ENCODE results near the gene PVR. TPM values are rescaled to one million over a fixed set of nuclear protein-coding genes. Genes with fewer than 3 reads are reported as not detected.

PVR gene
- total and polyA plus RNA-seq, 2 of the 4 experiments (the other 2 are of a cell fraction) = 106 to 122 TPM

DNA sequence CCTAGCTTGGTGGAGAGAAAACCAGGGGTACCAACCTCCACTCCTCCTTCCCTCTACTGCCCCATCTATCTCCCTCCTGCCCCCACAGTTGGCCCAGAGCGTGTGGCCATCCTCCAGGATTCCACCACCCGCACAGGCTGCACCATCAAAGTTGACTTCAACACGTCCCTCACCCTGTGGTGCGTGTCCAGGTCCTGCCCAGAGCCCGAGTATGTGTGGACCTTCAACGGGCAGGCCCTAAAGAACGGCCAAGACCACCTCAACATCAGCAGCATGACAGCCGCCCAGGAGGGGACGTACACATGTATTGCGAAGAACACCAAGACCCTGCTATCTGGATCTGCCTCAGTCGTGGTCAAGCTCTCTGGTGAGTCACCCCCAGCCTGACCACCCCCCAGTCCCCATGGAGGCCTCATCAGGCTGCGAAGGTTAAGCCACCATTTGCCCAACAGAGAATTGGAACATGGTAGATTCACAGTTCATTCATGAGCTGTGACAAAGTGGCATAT, 61.8 kb downstream of the PVR start:
- Histone ChIP-seq H3K18ac (ENCODE audit: low read depth, low read length) (no peak overlapping the region), H3K27ac (ENCODE audit: insufficient read depth, low read length) (no peak overlapping the region), H2AK9ac (replicated peaks; ENCODE audit: low read depth, low read length, poor library complexity) (peak overlapping the region; percentile 28), H2BK120ac (ENCODE audit: low read depth, low read length) (no peak overlapping the region), H3K4me1 (ENCODE audit: control insufficient read depth, insufficient read depth, low read length) (no peaks in the 10 kb centered on the region), H3K23ac (ENCODE audit: low read depth, low read length) (no peak overlapping the region), H3K9me1 (ENCODE audit: insufficient read depth, low read length) (no peaks in the 10 kb centered on the region), H2AK5ac (ENCODE audit: low read depth, low read length) (no peak overlapping the region), H3K4ac (ENCODE audit: low read depth, low read length) (no peak overlapping the region), H3K4me3 (ENCODE audit: insufficient read depth, low read depth, low read length) (no peak overlapping the region), H2BK20ac (ENCODE audit: low read depth, low read length) (no peak overlapping the region), H3K56ac (ENCODE audit: extremely low read depth, insufficient read depth, low read length) (no peak overlapping the region), H3K9ac (ENCODE audit: low read depth, low read length) (no peak overlapping the region), H3K4me2 (ENCODE audit: low read depth, low read length) (no peak overlapping the region), H4K20me1 (ENCODE audit: insufficient read depth, low read length) (no peaks in the 10 kb centered on the region), H3K14ac (replicated peaks; ENCODE audit: low read depth, low read length) (no peak overlapping the region), H2BK15ac (ENCODE audit: low read depth, low read length) (no peak overlapping the region), H4K8ac (ENCODE audit: low read depth in 2 of 2, low read length in 2 of 2) (no peak overlapping the region), H2AFZ (replicated peaks; ENCODE audit: low read length, poor library complexity) (no peak overlapping the region), H3K27me3 (ENCODE audit: control insufficient read depth, insufficient read depth, low read length) (peaks cover 12% of the 10 kb centered on the region), H2BK5ac (ENCODE audit: low read depth, low read length, poor library complexity, severe bottlenecking) (no peak overlapping the region), H4K91ac (ENCODE audit: insufficient read depth, low read depth, low read length) (no peak overlapping the region), H3K9me3 (ENCODE audit: control insufficient read depth, insufficient read depth, low read length) (no peaks in the 10 kb centered on the region), H4K5ac (ENCODE audit: low read depth, low read length) (no peak overlapping the region), H3K36me3 (ENCODE audit: control insufficient read depth, insufficient read depth, low read length) (no peaks in the 10 kb centered on the region), H3K79me1 (ENCODE audit: low read depth in 1 of 2, low read length in 2 of 2) (no peaks in the 10 kb centered on the region)
- WGBS, 2 experiments (ENCODE audit: extremely low coverage in 2 of 2, insufficient read length in 1 of 2) = 90% methylated on average over 7 of the region's 12 CpGs; no CpG with 5 or more reads in 1 of the 2 experiments
- dilution Hi-C loops (cut with HindIII; ENCODE audit: low sequenced_read_pairs, unreplicated experiment) (no loop called here), intact Hi-C loops (cut with micrococcal nuclease) (no loop called here), in situ Hi-C loops (cut with MboI; ENCODE audit: low sequenced_read_pairs) (no loop called here)
- DNase-seq = no peak
- ATAC-seq (ENCODE audit: low read depth) = no peak
- POLR2A ChIA-PET (ENCODE audit: unreplicated experiment) = no interaction called here
- CTCF ChIA-PET = no interaction called here
- BruUV-seq (replicated peaks) = no TSS peak
- TF ChIP-seq NFE2L2 (IDR thresholded peaks at IDR 0.05; ENCODE audit: low read depth, low read length) (no peak), SMC3 (IDR thresholded peaks at IDR 0.05; ENCODE audit: low read depth, low read length) (no peak), FOS (IDR thresholded peaks at IDR 0.05; ENCODE audit: low read depth, low read length) (no peak), BHLHE40 (IDR thresholded peaks at IDR 0.05; ENCODE audit: low read depth, low read length) (no peak), RCOR1 (IDR thresholded peaks at IDR 0.05; ENCODE audit: insufficient replicate concordance, low read length) (no peak), MAZ (IDR thresholded peaks at IDR 0.05; ENCODE audit: borderline replicate concordance, low read depth, low read length) (no peak), CTCF (conservative IDR thresholded peaks at IDR 0.05; ENCODE audit: low read depth, low read length) (no peak), CEBPB (IDR thresholded peaks at IDR 0.05; ENCODE audit: low read depth, low read length) (no peak), RAD21 (IDR thresholded peaks at IDR 0.05; ENCODE audit: low read length) (no peak), RFX5 (IDR thresholded peaks at IDR 0.05; ENCODE audit: low read depth, low read length) (no peak), MAFK (IDR thresholded peaks at IDR 0.05; ENCODE audit: low read depth, low read length) (no peak), MXI1 (IDR thresholded peaks at IDR 0.05; ENCODE audit: borderline replicate concordance, low read depth, low read length) (no peak), ELK1 (IDR thresholded peaks at IDR 0.05; ENCODE audit: borderline replicate concordance, low read depth, low read length) (no peak), CHD1 (IDR thresholded peaks at IDR 0.05; ENCODE audit: low read depth, low read length) (no peak)
- TF ChIP-seq, protein P1, sequence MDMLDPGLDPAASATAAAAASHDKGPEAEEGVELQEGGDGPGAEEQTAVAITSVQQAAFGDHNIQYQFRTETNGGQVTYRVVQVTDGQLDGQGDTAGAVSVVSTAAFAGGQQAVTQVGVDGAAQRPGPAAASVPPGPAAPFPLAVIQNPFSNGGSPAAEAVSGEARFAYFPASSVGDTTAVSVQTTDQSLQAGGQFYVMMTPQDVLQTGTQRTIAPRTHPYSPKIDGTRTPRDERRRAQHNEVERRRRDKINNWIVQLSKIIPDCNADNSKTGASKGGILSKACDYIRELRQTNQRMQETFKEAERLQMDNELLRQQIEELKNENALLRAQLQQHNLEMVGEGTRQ (IDR thresholded peaks at IDR 0.05; ENCODE audit: low read depth, low read length) = no peak
